Superior temporal gyrus (tissue), 1 donor: ENCODE measurements around the gene MAD1L1.

Experiments
- DNase-seq: peaks from one replicate; pipeline ENCODE4 v3.0.0-alpha.2; 2016; ENCODE audit errors: extremely low spot score

Gene MAD1L1

GRCh38 chr7:1944619-1945210 is 288.0 kb downstream of the MAD1L1 start:
- DNase-seq: no peak

DNA sequence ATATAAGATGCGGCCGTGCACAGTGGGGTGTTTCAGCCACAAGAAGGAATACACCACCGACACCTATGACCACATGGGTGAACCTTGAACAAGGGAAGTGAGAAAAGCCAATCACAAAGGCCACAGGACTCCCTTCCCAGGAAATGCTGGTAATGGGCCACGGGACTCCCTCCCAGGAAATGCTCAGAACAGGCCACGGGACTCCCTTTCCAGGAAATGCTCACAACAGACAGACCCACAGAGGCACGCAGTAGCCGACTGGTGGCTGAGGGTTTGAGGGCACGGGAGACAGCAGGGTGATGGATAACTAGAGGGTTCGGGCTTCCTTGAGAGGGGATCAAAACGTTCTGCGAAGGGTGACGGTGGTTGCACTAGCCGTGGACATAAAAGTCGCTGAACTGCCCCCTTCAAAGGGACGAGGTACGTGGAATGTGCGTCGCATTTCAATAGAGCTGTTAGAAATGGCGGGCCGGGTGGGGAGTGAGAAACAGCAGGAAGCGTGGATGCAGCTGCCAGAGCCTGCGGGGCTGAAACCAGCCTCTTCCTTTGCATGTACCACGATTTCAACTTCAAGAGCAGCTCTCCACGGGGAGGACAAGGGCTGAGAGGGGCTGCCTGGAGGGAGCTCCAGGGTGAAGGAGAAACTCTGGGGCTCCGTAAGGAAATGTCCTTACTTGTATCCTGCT is 288.7 kb downstream of the MAD1L1 start:
- DNase-seq: no peak

DNA sequence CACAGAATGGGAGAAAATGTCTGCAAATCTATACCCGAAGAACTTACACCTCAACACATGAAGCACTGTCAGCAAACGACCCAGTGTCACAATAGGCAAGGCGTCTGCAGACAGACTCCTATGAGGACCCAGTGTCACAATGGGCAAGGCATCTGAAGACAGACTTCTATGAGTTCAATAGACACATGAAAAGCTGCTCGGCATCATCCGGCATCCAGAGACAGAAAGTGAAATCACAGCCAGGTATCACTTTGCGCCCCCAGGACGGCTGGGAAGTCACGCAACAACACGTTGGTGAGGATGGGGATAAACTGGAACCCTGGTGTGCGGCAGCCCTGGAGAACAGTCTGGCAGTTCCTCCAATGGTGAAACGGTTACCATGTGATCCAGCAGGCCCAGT is 289.4 kb downstream of the MAD1L1 start:
- DNase-seq: no peak

- no peak for DNase-seq
Observed at GRCh38 chr7:1942941-1943289, 289.8 kb downstream of the MAD1L1 start.

DNA sequence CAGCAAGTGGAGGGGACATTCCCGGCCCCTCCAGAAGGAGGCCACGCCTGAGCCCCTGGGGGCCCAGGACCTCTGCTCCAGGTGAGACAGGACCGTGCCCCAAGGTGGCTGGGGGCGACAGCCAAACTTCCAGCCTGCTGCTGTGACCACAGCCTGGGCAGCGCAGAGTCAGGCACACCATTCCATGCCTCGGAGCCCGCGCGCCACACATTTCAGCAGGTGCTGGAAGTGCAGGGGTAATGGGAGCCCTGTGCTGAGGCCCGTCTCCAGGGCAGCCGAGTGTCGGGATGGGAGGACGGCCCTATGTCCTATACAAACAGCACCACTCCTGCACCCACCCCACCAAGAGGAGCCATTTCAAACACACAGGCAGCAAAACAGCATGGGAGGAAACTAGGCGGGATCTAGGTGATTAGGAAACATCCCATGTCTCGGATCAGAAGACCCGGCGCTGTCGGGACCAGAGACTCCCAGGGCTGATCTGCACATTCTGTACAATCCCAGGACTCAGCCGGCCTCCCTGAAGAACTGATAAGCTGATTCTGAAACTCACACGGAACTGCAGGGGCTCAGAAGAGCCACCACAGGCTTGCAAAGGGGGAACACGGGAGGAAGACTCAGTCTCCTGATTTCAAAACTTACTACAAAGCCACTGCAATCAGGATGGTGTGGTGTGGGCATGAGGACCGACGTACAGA is 290.4 kb downstream of the MAD1L1 start:
- no peak for DNase-seq

GRCh38 chr7:1941464-1942242 is 291.1 kb downstream of the MAD1L1 start:
- DNase-seq: no peak

GRCh38 chr7:1940863-1941262 is 291.9 kb downstream of the MAD1L1 start:
- DNase-seq: no peak

- no peak for DNase-seq
Observed at GRCh38 chr7:1940402-1940786, 292.4 kb downstream of the MAD1L1 start.

DNA sequence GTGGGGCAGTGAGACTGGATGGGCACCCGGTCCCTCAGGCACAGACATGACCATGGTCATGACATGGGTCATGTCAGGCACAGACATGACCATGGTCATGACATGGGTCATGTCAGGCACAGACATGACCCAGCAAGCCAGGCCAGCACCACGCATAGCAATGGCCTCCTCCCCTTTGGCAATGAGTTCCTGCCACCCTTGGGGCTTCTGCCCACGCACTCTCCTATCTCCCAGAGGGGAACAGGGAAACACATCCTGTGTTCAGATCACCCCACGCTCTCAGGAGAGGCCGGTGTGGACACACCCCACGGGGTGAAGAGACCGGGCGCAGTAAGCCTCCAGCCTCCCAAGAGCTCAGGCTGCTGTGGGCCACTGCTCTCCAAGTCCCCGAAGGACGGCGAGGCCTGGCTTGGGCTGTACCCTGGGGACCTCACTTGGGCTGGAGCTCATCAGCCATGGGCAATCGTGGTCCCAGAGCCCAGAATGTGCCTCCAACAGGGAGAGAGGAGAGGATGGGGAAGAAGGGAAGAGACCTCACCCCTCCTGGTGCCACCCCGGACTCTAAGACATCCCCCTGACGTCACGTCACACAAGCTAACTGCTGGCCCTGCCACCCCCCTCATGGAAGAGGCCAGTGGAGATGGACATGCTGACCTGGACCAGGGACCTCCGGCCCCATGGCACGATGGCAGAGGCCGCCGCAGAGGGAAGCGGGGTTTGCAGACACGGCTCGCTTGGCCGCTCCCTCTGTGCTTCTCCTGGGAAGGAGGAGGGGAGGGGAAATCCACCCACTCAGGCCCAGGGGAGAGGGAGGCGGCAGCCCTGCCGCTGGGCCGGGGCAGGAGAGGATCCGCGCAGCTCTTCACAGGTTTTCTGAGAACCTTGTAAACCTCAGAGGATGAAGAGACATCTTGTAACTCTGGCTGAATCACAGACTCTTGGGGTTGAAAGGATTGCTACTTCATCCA is 293.0 kb downstream of the MAD1L1 start:
- no peak for DNase-seq

GRCh38 chr7:1938788-1939433 is 293.8 kb downstream of the MAD1L1 start:
- DNase-seq: no peak

DNA sequence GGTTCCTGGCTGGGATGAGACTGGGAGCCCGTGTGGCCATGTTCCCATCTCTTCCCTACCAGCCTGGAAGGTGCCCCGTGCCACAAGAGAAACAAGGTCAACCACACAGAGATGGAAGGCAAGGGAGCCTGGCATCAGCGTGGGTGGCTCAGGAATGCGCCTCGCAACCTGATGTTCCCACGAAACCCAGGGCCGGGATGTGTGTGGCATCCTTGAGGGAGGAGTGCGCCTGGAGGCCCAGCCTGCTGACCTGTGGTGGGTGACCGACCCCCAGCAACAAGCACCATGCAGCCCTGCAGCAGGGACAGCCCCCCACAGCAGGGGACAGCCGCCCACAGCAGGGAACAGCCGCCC is 295.5 kb downstream of the MAD1L1 start:
- DNase-seq: no peak

DNA sequence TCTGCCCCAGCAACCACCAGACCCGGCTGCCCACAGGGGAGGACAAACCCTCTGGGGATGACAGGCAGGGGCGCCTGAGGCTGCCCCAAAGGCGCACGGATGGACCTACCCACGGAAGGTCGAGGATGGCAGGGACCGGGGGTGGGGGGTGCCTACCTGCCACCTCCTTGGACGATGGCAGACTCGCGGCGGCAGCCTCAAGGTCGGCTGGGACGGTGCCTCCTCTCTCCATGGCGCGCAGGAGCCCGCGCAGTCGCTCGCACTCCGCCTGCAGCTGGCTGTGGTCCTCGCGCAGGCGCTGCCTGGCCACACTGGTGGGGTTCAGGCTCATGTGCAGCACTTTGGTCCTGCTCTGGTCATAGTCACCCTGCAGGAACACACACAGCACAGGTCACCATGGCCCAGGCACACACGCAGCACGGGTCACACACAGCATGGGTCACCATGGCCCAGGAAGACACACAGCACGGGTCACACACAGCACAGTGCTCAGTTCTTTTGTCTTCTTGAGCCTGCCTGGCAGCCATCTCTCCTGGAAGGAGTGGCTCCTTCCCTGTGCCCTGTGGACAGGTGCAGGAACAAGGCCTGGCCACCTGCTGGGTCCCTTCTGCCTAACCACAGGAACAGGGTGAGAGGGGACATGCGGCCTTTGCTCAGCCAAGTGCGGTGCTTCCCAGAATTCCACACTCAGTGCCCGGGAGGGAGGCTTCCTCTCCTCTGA is 296.1 kb downstream of the MAD1L1 start:
- DNase-seq: no peak

DNA sequence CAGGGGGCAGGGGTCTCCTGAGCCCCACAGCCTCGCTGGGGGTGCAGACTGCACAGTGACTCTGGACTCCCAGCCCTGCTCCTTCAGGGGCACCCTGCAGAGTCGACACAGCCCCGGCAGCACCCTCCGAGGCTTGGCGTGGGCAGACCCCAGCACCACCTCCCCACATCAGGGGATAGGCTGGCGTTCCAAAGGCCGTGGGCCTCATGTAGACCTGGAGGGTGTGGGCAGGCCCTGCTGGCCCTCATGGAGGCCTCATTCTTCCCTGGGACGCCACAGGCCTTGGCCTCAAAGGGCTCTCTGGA is 296.8 kb downstream of the MAD1L1 start:
- DNase-seq: no peak

DNA sequence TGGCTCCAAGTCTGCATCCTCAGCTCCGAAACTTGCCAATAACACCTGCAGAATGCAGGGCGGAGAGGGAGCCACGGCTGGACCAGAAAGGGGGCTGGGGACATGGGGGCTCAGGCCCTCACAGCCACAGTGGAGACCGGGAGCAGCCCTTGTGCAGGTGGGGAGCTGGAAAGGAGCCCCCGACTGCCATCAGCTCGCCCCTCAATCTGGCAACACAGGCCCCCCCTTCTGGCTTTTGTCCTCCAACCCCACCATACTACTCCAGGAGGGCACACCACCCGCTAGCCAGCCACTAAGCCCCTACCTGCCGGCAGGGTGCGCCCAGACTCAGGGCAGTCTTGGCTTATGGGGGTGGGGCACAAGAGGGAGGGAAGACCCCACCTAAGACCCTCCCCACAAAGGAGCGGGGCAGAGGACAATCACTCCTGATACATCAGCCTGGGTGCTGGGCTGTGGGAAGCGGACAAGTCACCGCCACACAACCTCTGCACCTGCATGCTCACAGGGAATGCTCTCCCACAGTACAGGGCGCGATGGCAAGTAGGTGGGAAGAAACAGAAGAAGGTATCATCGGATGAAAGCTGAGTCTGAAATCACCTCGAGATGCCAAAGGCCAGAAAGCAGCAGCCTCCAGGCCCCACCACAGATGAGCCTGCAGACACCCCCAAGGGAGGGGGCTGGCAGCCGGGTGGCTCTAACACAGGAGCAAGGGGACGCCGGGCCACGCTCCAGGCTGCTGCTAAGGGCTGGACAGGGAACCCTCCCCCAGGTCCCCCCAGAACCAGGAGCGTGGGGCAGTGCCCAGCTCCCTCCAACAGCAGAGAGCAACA is 297.4 kb downstream of the MAD1L1 start:
- no peak for DNase-seq

DNA sequence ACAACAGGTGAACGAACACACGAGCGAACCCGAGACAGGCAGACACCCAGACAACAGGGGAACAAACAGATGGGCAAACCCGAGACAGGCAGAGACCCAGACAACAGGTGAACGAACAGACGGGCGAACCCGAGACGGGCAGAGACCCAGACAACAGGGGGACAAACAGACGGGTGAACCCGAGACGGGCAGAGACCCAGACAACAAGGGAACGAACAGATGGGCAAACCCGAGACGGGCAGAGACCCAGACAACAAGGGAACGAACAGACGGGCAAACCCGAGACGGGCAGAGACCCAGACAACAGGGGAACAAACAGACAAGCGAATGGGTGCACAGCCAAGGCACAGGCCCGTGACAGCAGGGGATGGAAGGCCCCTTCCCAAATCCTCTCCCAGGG is 298.0 kb downstream of the MAD1L1 start:
- no peak for DNase-seq

DNA sequence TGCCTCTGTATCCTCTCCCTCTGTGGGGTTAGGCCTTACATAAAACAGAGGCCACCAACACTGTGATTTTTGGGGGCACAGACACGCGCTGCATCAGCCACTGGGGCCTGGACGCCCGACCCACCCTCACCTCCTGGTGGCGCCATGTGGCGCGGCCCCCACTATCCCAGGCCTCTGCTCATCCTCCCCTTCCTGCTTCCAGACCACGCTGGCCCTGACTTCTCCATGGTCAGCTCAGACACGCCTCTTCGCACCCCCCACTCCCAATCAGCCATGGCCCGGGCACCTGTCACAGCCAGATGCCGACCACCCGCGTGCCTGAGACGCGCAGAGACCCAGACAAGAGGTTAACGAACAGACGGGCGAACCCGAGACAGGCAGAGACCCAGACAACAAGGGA is 298.7 kb downstream of the MAD1L1 start:
- no peak for DNase-seq

- no peak for DNase-seq
Observed at GRCh38 chr7:1933066-1933750, 299.5 kb downstream of the MAD1L1 start.

- DNase-seq: no peak
Observed at GRCh38 chr7:1931951-1932270, 300.8 kb downstream of the MAD1L1 start.

- no peak for DNase-seq
Observed at GRCh38 chr7:1931256-1931950, 301.3 kb downstream of the MAD1L1 start.
